Measurements from ENCODE around the gene PAQR9. TPM values are rescaled to one million over a fixed set of nuclear protein-coding genes. Genes with fewer than 3 reads are reported as not detected.

The PAQR9 gene
- total and polyA plus RNA-seq, 2 of the 13 experiments (the other 11 are each of a cell fraction or from before 2014, with no cell fraction given) = 3.7 to 10.3 TPM

DNA sequence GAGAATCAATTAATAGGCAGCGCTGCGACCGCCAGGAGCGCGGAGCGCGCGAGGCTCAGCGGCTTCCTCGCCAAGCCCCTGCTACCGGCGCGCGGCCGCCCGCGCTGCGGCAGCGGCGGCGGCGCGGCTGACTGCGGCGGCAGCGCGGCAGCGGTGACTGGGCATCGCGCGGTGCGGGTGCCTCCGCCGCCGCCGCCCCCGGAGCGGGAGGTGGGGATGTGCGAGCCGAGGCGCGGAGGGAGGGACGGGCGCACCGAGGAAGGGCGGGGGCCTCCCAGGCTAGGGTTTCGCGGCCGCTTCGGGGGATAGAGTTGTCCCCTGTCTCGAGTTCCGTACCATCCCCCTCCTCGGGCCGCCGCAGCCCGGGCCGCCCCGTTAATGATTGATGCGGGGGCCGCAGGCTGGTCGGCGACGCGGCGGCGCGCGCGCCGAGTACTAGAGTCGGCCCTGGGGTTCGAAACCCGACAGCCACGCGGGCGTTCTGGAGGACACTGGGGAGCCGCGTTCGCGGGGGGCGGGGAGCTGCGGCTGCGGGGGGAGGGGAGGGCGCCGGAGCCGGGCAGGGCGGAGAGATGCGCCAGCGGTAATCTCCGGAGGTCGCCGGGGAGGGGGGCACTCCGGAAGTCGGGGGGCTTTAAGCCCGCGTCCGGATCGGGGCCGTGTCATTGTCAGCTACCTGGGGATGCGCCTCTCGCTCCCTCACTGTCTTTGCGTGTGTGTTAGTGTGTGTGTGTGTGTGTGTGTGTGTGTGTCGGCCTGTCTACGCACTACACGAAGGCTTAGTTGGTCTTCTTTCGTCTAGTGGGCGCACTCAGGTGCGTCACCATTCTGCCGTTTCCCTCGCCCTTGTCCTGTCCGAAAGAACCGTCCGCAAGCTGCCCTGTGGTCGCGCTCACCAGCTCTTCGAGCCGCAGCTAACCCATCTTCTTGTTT is at the start of gene PAQR9 (continued):
- TF ChIP-seq, protein P1, sequence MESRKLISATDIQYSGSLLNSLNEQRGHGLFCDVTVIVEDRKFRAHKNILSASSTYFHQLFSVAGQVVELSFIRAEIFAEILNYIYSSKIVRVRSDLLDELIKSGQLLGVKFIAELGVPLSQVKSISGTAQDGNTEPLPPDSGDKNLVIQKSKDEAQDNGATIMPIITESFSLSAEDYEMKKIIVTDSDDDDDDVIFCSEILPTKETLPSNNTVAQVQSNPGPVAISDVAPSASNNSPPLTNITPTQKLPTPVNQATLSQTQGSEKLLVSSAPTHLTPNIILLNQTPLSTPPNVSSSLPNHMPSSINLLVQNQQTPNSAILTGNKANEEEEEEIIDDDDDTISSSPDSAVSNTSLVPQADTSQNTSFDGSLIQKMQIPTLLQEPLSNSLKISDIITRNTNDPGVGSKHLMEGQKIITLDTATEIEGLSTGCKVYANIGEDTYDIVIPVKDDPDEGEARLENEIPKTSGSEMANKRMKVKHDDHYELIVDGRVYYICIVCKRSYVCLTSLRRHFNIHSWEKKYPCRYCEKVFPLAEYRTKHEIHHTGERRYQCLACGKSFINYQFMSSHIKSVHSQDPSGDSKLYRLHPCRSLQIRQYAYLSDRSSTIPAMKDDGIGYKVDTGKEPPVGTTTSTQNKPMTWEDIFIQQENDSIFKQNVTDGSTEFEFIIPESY (CRISPR knock-in tag; IDR thresholded peaks at IDR 0.05) = peak; percentile 83
- TF ChIP-seq ZNF333 (CRISPR knock-in tag; IDR thresholded peaks at IDR 0.05; ENCODE audit: borderline replicate concordance) (no peak; the same call in 1 of the 2 replicates), ZNF572 (CRISPR knock-in tag; IDR thresholded peaks at IDR 0.05) (no peak), KDM2A (CRISPR knock-in tag; IDR thresholded peaks at IDR 0.05; ENCODE audit: borderline replicate concordance, low read depth) (peak; percentile 74), SALL2 (CRISPR knock-in tag; IDR thresholded peaks at IDR 0.05) (peak; percentile 64; the same call in 1 of the 2 replicates), ZNF264 (CRISPR knock-in tag; IDR thresholded peaks at IDR 0.05) (0 out of 2 replicates have a peak, but pooled peaks have one; percentile 45), PHF8 (CRISPR knock-in tag; IDR thresholded peaks at IDR 0.05) (peak; percentile 56), CEBPB (IDR thresholded peaks at IDR 0.05; ENCODE audit: borderline replicate concordance, low read depth, low read length) (no peak), HNRNPUL1 (IDR thresholded peaks at IDR 0.05; ENCODE audit: low read depth, low read length) (peak; percentile 93), HMG20B (CRISPR knock-in tag; conservative IDR thresholded peaks at IDR 0.05) (no peak)
- TF ChIP-seq, protein P2, sequence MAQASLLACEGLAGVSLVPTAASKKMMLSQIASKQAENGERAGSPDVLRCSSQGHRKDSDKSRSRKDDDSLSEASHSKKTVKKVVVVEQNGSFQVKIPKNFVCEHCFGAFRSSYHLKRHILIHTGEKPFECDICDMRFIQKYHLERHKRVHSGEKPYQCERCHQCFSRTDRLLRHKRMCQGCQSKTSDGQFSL (CRISPR knock-in tag; IDR thresholded peaks at IDR 0.05) = peak; percentile 48; the same call in 1 of the 2 replicates
- TF ChIP-seq, protein P3, sequence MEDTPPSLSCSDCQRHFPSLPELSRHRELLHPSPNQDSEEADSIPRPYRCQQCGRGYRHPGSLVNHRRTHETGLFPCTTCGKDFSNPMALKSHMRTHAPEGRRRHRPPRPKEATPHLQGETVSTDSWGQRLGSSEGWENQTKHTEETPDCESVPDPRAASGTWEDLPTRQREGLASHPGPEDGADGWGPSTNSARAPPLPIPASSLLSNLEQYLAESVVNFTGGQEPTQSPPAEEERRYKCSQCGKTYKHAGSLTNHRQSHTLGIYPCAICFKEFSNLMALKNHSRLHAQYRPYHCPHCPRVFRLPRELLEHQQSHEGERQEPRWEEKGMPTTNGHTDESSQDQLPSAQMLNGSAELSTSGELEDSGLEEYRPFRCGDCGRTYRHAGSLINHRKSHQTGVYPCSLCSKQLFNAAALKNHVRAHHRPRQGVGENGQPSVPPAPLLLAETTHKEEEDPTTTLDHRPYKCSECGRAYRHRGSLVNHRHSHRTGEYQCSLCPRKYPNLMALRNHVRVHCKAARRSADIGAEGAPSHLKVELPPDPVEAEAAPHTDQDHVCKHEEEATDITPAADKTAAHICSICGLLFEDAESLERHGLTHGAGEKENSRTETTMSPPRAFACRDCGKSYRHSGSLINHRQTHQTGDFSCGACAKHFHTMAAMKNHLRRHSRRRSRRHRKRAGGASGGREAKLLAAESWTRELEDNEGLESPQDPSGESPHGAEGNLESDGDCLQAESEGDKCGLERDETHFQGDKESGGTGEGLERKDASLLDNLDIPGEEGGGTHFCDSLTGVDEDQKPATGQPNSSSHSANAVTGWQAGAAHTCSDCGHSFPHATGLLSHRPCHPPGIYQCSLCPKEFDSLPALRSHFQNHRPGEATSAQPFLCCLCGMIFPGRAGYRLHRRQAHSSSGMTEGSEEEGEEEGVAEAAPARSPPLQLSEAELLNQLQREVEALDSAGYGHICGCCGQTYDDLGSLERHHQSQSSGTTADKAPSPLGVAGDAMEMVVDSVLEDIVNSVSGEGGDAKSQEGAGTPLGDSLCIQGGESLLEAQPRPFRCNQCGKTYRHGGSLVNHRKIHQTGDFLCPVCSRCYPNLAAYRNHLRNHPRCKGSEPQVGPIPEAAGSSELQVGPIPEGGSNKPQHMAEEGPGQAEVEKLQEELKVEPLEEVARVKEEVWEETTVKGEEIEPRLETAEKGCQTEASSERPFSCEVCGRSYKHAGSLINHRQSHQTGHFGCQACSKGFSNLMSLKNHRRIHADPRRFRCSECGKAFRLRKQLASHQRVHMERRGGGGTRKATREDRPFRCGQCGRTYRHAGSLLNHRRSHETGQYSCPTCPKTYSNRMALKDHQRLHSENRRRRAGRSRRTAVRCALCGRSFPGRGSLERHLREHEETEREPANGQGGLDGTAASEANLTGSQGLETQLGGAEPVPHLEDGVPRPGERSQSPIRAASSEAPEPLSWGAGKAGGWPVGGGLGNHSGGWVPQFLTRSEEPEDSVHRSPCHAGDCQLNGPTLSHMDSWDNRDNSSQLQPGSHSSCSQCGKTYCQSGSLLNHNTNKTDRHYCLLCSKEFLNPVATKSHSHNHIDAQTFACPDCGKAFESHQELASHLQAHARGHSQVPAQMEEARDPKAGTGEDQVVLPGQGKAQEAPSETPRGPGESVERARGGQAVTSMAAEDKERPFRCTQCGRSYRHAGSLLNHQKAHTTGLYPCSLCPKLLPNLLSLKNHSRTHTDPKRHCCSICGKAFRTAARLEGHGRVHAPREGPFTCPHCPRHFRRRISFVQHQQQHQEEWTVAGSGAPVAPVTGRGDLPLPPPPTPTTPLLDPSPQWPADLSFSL (CRISPR knock-in tag; IDR thresholded peaks at IDR 0.05) = peak; percentile 72; the same call in 1 of the 2 replicates
- TF ChIP-seq, protein P4, sequence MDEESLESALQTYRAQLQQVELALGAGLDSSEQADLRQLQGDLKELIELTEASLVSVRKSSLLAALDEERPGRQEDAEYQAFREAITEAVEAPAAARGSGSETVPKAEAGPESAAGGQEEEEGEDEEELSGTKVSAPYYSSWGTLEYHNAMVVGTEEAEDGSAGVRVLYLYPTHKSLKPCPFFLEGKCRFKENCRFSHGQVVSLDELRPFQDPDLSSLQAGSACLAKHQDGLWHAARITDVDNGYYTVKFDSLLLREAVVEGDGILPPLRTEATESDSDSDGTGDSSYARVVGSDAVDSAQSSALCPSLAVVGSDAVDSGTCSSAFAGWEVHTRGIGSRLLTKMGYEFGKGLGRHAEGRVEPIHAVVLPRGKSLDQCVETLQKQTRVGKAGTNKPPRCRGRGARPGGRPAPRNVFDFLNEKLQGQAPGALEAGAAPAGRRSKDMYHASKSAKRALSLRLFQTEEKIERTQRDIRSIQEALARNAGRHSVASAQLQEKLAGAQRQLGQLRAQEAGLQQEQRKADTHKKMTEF (CRISPR knock-in tag; IDR thresholded peaks at IDR 0.05) = peak; percentile 64; the same call in 1 of the 2 replicates
- TF ChIP-seq, protein P5, sequence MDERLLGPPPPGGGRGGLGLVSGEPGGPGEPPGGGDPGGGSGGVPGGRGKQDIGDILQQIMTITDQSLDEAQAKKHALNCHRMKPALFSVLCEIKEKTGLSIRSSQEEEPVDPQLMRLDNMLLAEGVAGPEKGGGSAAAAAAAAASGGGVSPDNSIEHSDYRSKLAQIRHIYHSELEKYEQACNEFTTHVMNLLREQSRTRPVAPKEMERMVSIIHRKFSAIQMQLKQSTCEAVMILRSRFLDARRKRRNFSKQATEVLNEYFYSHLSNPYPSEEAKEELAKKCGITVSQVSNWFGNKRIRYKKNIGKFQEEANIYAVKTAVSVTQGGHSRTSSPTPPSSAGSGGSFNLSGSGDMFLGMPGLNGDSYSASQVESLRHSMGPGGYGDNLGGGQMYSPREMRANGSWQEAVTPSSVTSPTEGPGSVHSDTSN (CRISPR knock-in tag; IDR thresholded peaks at IDR 0.05) = 0 out of 2 replicates have a peak, but pooled peaks have one; percentile 17
